ENCODE results near the gene CLSTN1. TPM values are rescaled to one million over a fixed set of nuclear protein-coding genes. Genes with fewer than 3 reads are reported as not detected.
"Not testable (repeated sequence)": the region's sequence is repeated elsewhere in the genome, so short reads cannot be mapped to it uniquely, and the experiment has no call there.

The CLSTN1 gene
- polyA plus RNA-seq, 6 donors from 2014 or later, result 11.1 to 31.9 (median 15.0) TPM

DNA sequence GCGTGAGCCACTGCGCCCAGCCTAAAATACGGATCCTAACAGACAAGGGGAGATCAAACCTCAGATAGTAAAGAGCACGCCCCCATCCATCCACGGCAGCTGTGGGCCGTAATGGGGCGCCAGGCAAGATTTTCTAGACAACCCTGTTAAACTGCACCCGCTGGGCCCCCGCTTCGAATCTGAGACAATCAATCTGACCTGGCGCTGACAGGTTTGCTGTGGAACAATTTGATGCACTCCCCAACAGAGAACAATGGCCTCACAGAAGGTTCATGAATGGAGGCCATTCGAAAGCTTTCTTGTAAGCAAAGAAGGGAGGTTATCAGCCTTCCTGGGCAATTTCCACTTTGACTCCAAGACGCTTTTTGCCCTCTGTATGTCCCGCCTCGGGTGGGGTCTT is 30.5 kb downstream of the CLSTN1 start:
- no peak for ATAC-seq (ENCODE audit: low read depth in 2 of 2)
- Mint-ChIP-seq H3K9me3 (no peaks in the 10 kb centered on the region), H3K27me3 (no peaks in the 10 kb centered on the region), H3K36me3 (no peaks in the 10 kb centered on the region), H3K27ac (peak overlapping the region in 2 of 6 donors; percentile 78 to 81), H3K4me3 (no peak overlapping the region), H3K4me1 (peaks cover 41 to 72% (median 54%) of the 10 kb centered on the region in 3 donors)
- DNase-seq, result no peak

DNA sequence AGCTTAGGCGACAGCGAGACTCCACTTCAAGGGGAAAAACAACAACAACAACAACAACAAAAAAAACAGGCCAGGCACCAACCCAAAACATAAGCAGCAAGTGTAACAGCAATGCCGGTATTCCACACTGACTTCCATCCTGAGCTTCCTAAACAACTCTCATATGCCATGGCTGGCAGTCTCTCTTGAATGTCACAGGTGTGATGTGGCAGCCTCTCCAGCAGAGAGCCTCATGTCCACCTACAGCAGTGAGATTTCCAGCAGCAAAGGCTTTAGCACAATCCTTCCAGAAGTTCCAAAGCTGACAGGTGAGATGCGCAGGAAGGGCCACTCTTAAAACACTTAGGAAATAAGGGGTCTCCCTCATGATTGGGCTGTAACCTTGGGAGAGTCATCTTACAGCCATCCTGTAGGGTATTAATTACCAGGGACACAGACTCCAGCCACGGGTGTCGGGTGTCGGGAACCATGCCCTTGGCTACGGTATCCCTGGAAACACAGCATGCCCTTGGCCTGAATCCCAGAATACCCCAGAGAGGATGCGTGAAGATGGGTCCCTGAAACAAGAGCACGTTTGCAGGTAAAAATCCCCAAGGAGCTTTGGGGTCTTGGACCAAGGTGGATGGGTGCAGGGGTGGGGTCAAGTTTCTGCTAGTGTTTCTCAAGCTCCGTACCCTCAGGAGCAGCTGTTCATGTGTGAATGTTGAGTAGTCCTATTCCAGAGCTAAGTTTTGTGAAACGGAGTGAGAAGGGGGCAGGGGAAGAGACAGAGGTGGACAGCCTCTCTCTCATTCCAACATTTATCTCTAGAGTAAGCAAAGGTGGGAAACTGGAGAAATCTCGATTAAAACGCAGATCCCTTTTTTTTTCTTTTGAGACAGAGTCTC is 31.4 kb downstream of the CLSTN1 start:
- DNase-seq (no peak), ATAC-seq (ENCODE audit: low read depth in 2 of 2) (no peak)
- Mint-ChIP-seq H3K27me3 (no peaks in the 10 kb centered on the region), H3K36me3 (no peaks in the 10 kb centered on the region), H3K27ac (peak overlapping the region in 4 of 6 donors; percentile 73 to 91 (median 76)), H3K4me1 (peaks cover 41 to 73% (median 51%) of the 10 kb centered on the region in 3 donors), H3K9me3 (no peaks in the 10 kb centered on the region), H3K4me3 (peak overlapping the region in 1 of 8 donors; percentile 56)

DNA sequence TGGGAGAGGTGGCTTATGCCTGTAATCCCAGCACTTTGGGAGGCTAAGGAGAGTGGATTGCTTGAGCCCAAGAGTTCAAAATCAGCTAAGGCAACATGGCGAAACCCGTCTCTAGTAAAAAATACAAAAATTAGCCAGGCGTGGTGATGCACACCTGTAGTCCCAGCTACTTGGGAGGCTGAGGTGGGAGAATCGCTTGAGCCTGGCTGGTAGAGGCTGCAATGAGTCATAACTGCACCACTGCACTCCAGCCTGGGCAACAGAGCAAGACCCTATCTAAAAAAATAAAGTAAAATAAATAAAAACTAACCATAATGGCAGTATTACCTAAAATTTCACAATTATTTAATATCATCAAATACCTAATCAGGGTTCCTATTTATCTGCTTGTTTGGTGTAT is 34.1 kb downstream of the CLSTN1 start:
- H3K27me3 Mint-ChIP-seq; H3K9me3 Mint-ChIP-seq; H3K36me3 Mint-ChIP-seq; H3K4me3 Mint-ChIP-seq; DNase-seq; ATAC-seq (ENCODE audit: low read depth in 2 of 2): not testable (repeated sequence)
- peaks cover 40 to 75% (median 53%) of the 10 kb centered on the region in 3 donors for H3K4me1 Mint-ChIP-seq
- H3K27ac Mint-ChIP-seq, result peak overlapping the region in 3 of 6 donors; percentile 27 to 48 (median 31)

DNA sequence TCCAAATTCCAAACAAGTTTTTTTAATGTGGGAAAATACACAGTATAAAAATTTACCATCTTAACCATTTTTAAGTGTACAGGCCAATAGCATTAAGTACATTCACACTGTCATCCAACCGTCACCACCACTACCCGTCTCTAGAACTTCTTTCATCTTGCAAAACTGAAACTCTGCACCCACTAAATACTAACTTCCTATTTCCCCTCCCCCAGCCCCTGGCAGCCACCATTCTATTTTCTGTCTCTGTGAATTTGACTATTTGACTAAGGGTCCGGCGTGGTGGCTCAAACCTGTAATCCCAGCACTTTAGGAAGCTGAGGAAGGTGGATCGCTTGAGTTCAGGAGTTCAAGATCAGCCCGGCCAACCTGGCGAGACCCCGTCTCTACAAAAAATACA is 36.1 kb downstream of the CLSTN1 start:
- Mint-ChIP-seq H3K27me3 (no peaks in the 10 kb centered on the region), H3K4me1 (peaks cover 28 to 61% (median 36%) of the 10 kb centered on the region in 3 donors), H3K9me3 (no peaks in the 10 kb centered on the region), H3K27ac (peak overlapping the region; percentile 96 to 99 (median 98)), H3K4me3 (peak overlapping the region; percentile 65 to 92 (median 87)), H3K36me3 (no peaks in the 10 kb centered on the region)
- DNase-seq (peak; percentile 78), ATAC-seq (ENCODE audit: low read depth in 2 of 2) (peak; percentile 98)

DNA sequence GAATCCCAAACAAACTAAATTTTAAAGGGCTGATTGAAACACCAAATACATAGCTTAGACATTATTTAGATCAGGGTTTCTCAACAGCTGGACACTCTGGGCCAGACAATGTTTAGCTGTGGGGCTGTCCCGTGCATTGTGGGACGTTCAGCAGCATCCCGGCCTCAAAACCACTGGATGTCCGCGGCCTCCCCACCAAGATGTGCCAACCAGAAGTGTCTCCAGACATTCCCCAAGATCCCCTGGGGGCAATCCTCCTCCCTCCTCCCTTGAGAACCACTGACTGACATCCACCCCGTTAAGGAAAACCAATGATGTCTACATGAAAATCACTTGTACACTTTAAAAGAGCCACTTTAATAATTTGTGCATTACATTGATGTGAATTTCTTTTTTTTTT is 38.4 kb downstream of the CLSTN1 start:
- Mint-ChIP-seq H3K27ac (peak overlapping the region in 3 of 6 donors; percentile 39 to 67 (median 54)), H3K9me3 (no peaks in the 10 kb centered on the region), H3K36me3 (no peaks in the 10 kb centered on the region), H3K4me3 (peak overlapping the region in 1 of 8 donors; percentile 41), H3K4me1 (peaks cover 22 to 57% (median 28%) of the 10 kb centered on the region in 3 donors), H3K27me3 (no peaks in the 10 kb centered on the region)
- ATAC-seq (ENCODE audit: low read depth in 2 of 2), result no peak
- no peak for DNase-seq

DNA sequence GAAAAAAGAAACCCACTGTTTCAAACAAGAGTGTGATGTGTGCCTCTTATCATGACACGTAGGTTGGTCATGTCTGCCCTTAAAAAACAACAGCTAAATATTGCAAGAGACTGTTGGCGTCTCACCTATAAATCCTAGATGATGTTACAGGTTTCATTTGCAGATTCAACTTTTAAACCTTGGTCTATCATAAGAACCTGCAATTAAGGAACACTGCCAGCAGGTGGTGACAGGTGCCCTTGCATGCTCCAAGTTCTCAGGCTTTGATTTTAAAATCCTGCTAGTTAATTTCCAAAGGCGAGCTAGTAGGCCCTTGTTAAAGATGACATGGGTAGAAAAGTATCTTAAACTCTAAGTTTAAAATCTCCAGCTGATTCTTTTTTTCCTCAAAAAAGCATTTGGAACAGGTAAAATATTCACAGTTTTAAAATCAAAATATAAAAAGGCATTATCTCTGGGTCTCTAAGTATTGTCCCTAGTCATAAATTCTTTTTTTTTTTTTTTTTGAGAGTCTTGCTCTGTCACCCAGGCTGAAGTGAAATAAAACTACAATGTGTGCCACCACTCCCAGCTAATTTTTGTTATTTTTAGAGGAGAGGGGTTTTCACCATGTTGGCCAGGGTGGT is 39.1 kb downstream of the CLSTN1 start:
- Mint-ChIP-seq H3K36me3 (no peaks in the 10 kb centered on the region), H3K4me1 (peaks cover 22 to 55% (median 24%) of the 10 kb centered on the region in 3 donors), H3K27me3 (no peaks in the 10 kb centered on the region), H3K9me3 (no peaks in the 10 kb centered on the region), H3K27ac (peak overlapping the region in 4 of 6 donors; percentile 44 to 84 (median 72)), H3K4me3 (no peak overlapping the region)
- DNase-seq (peak; percentile 60), ATAC-seq (ENCODE audit: low read depth in 2 of 2) (no peak)

DNA sequence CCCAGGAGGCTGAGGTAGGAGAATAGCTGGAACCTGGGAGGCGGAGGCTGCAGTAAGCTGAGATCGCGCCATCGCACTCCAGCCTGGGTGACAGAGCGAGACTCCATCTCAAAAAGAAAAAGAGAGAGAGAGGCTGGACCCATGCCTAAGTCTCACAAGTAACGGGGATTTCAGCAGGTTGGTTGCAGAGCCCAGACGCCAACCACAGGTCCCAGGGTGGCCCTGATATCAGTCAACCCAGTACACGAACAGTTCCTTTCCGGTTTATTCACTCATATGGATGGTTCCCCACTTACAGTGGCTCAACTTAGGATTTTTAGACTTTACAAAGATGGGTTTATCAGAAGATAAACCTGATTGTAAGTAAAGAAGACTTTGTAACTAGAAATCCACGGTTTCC is 40.9 kb downstream of the CLSTN1 start:
- Mint-ChIP-seq H3K27me3 (no peaks in the 10 kb centered on the region), H3K4me1 (peaks cover 17 to 45% (median 18%) of the 10 kb centered on the region in 3 donors), H3K9me3 (no peaks in the 10 kb centered on the region), H3K4me3 (no peak overlapping the region), H3K36me3 (no peaks in the 10 kb centered on the region), H3K27ac (peak overlapping the region in 1 of 6 donors; percentile 21)
- ATAC-seq (ENCODE audit: low read depth in 2 of 2), result no peak
- DNase-seq, result no peak

DNA sequence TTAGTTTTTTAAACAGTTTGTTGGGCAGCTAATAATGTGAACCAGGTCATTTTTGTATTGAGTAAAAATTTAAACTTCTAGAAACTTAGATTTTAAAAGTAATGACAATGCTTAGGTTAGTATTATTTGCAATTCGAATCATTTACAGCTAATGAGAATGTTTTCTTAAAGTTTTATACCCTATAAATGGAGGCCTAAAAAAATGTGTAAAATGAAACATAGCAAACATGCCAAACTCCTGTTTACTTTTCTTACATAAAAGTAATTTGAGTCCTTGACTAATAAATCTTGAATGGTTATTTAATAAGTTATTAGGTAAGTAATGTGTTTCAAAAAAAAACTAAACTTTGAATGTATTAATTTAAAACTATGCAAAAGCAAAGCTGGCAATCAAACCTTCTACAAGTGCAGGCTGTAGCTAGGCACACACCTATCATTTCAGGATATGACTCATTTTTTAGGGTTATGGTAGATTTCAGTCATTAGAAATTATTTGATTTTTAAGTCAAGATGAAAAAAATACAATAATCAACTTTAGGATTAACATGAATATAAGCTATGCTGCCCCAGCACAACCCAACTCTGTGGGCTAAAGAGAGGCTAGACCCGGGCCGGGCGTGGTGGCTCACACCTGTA is 41.5 kb downstream of the CLSTN1 start:
- Mint-ChIP-seq H3K9me3 (no peaks in the 10 kb centered on the region), H3K27ac (no peak overlapping the region), H3K36me3 (no peaks in the 10 kb centered on the region), H3K27me3 (no peaks in the 10 kb centered on the region), H3K4me3 (no peak overlapping the region), H3K4me1 (peaks cover 14 to 42% (median 15%) of the 10 kb centered on the region in 3 donors)
- no peak for DNase-seq
- ATAC-seq (ENCODE audit: low read depth in 2 of 2), result no peak

DNA sequence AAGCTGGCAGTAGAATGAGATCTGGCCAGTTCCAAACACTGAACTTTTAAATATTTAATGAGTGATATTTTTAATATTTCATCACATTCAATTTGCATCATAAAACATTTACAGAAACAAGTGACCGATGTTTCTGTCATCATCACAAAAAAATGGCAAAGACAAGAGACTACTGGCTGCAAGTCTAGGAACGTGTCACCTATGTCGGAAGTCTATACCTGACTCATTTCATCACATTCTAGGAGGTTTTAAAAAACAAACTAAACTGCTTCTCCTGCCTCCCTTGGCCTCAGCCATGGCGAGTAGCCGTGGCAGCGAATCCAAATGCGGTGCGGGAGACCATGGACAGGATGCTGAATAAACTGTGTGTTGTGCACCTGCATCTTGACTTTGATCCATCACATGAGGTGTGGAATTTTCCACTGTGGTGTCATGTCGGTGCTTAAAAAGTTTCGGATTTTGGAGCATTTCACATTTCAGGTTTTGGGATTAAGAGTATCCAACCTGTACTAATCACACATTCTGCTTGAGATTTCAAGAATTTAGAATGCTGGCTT is 43.1 kb downstream of the CLSTN1 start:
- Mint-ChIP-seq H3K4me1 (peaks cover 16 to 35% (median 18%) of the 10 kb centered on the region in 3 donors), H3K27me3 (no peaks in the 10 kb centered on the region), H3K4me3 (no peak overlapping the region), H3K36me3 (no peaks in the 10 kb centered on the region), H3K9me3 (no peaks in the 10 kb centered on the region), H3K27ac (no peak overlapping the region)
- ATAC-seq (ENCODE audit: low read depth in 2 of 2) (no peak), DNase-seq (no peak)

DNA sequence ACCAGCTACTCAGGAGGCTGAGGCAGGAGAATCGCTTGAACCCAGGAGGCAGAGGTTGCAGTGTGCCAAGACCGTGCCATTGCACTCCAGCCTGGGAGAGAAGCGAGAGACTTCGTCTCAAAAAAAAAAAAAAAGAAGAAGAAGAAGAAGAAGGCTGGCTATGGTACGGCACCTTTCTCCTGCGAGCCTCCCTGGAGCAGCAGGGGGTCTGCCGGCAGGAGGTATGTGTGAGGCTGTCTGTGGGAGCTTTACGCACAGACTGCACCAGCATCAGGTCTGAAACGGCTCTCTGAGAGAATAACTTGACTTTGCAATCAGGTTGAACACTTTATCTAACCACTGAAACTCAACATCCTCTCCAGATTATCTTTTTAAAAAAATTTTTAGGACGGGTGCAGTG is 44.9 kb downstream of the CLSTN1 start:
- Mint-ChIP-seq H3K36me3 (no peaks in the 10 kb centered on the region), H3K4me3 (no peak overlapping the region), H3K27ac (no peak overlapping the region), H3K4me1 (peaks cover 16 to 27% (median 23%) of the 10 kb centered on the region in 3 donors), H3K27me3 (no peaks in the 10 kb centered on the region), H3K9me3 (no peaks in the 10 kb centered on the region)
- DNase-seq (no peak), ATAC-seq (ENCODE audit: low read depth in 2 of 2) (no peak)

DNA sequence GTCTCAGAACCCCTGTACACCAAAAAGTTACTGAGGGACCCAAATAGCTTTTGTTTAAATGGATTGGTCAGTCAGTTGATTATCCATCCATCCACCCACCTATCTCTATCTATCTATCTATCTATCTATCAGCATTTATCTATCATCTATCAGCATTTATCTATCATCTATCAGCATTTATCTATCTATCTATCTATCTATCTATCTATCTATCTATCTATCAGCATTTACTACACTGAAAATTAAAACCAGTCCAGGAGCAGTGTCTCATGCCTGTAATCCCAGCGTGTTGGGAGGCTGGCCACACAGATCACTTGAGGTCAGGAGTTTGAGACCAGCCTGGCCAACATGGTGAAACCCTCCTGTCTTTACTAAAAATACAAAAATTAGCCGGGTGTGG is 47.1 kb downstream of the CLSTN1 start:
- no peak for DNase-seq
- no peak for ATAC-seq (ENCODE audit: low read depth in 2 of 2)
- H3K9me3 Mint-ChIP-seq, result no peaks in the 10 kb centered on the region
- H3K27me3 Mint-ChIP-seq, result no peaks in the 10 kb centered on the region
- no peaks in the 10 kb centered on the region for H3K36me3 Mint-ChIP-seq
- H3K4me1 Mint-ChIP-seq, result peaks cover 16 to 24% (median 23%) of the 10 kb centered on the region in 3 donors
- peak overlapping the region in 2 of 6 donors; percentile 6 to 16 for H3K27ac Mint-ChIP-seq
- no peak overlapping the region for H3K4me3 Mint-ChIP-seq

DNA sequence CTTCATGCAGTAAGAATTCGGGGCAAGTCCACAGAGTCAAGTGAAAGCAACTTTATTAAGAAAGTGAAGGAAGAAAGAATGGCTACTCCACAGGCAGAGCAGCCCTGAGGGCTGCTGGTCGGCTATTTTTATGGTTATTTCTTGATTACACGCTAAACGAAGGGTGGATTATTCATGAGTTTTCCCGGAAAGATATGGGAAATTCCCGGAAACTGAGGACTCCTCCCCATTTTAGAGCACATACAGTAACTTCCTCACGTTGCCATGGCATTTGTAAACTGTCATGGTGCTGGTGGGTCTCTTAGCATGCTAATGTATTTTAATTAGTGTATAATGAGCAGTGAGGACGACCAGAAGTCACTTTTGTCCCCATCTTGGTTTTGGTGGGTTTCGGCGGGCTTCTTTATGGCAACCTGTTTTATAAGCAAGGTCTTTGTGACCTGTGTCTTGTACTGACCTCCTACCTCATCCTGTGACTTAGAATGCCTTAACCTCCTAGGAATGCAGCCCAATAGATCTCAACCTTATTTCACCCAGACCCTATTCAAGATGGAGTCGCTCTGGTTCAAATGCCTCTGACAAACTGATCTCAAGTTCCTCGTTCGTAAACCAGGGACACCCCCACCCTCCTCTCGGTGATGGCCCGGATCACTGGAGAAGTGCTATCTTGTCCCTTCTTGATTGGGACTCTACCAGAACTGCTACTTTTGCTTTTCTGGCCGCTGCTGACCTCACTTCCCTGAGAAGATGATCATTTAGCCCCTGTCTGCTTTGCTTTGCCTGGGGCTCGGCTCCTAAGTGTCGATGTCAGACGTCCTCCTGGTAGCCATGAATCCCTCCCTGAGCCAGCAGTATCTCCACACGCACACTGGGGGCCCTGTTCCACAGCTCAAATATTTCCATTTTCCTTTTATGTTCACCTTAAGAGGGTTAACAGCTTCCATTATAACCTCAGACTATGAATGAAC is 48.8 kb downstream of the CLSTN1 start:
- H3K36me3 Mint-ChIP-seq, result no peaks in the 10 kb centered on the region
- H3K27me3 Mint-ChIP-seq, result no peaks in the 10 kb centered on the region
- H3K4me3 Mint-ChIP-seq, result peak overlapping the region in 1 of 8 donors; percentile 16

More for the DNA sequence above, 48.8 kb downstream of the CLSTN1 start:
- Mint-ChIP-seq H3K9me3 (no peaks in the 10 kb centered on the region), H3K4me1 (peaks cover 16 to 23% (median 21%) of the 10 kb centered on the region in 3 donors), H3K27ac (peak overlapping the region in 1 of 6 donors; percentile 15)
- ATAC-seq (ENCODE audit: low read depth in 2 of 2), result no peak
- DNase-seq, result no peak

Measured in naive B cell (primary cell).